WI38 (cell line): ENCODE data around the gene PEA15.

Experiments used
- H3K4me3 ChIP-seq: 2 replicates; pipeline ENCODE4 v1.5.1; 2011; ENCODE audit warnings: low read depth, mild to moderate bottlenecking, control low read depth, low read length
- CTCF ChIP-seq: IDR thresholded peaks from 2 replicates; pipeline ENCODE4 v1.5.1; 2012; ENCODE audit warnings: low read depth, mild to moderate bottlenecking, control low read depth, low read length

Gene PEA15

GRCh38 chr1:160209321-160210046 lies 4.3 kb downstream of the PEA15 start:
- H3K4me3 ChIP-seq, result no peak overlapping the region
- no peak for TF ChIP-seq CTCF

DNA sequence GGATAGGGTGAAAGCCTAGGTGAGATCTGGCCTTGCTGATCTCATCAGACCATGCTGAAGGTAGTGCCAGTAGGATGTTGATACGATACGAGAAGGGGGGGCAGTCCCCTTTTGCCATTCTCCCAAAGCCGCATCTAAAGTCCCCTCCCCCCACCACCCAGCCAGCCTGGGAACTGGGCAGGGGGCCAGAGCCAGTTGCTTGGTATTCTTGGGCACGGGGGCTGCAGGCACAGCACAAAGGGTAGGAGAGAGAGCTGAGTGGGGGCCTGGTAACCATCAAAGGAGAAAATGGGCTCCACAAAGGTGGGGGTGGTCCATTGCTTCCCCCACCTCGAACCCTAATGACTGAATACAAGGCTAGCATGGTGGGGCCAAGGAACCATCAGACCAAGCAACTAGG lies 5.4 kb downstream of the PEA15 start:
- TF ChIP-seq CTCF, result no peak

DNA sequence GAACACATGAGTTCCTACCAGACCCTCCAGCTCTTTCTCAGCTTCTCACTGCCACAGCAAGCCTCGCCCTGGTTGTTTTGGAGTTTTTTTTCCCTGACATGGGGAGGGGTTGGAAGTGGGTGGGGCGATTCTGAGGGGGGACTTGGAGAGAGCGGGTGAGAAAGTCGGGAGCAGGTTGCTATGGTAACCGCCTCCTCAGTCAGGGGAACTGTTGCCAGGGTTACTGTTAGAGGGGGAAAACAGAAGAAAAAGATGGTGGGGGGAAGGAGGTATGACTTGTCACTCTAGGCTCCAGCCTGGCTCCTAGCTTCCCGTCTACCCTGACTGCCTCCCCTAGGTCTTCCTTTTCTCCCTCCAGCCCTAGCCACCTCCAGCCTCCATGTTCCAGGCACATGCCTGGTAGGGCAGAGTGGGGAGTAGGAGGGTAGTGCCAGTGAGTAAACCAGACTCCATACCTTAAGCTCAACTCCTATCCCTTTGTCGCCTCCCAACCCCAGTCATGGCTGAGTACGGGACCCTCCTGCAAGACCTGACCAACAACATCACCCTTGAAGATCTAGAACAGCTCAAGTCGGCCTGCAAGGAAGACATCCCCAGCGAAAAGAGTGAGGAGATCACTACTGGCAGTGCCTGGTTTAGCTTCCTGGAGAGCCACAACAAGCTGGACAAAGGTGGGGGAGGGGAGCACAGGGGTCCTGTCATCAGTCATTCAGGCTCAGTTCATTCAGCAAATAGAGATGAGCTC lies 6.0 kb downstream of the PEA15 start:
- TF ChIP-seq CTCF, result no peak
- no peak overlapping the region for H3K4me3 ChIP-seq

More for the DNA sequence above, 5.4 kb downstream of the PEA15 start:
- no peak overlapping the region for H3K4me3 ChIP-seq

GRCh38 chr1:160214481-160215140 lies 9.4 kb downstream of the PEA15 start:
- no peak overlapping the region for H3K4me3 ChIP-seq
- TF ChIP-seq CTCF, result no peak

GRCh38 chr1:160216301-160216700 lies 11.1 kb downstream of the PEA15 start:
- no peak for TF ChIP-seq CTCF
- no peak overlapping the region for H3K4me3 ChIP-seq

GRCh38 chr1:160217481-160218051 lies 12.4 kb downstream of the PEA15 start:
- no peak overlapping the region for H3K4me3 ChIP-seq
- no peak for TF ChIP-seq CTCF
